ENCODE data around the gene PJA1.

GRCh38 chrX:69182818-69183380, 17.6 kb upstream of the PJA1 start:
- TF ChIP-seq SIN3A (IDR thresholded peaks at IDR 0.05; ENCODE audit: borderline replicate concordance, insufficient read depth, low read length) (no peak), REST (IDR thresholded peaks at IDR 0.05; ENCODE audit: insufficient read depth in 1 of 2, low read depth in 2 of 2, low read length in 2 of 2) (no peak), TAF1 (IDR thresholded peaks at IDR 0.05; ENCODE audit: borderline replicate concordance, insufficient read depth, low read length) (no peak)
